ENCODE data around the gene ETV2.
"Not testable (repeated sequence)": the region's sequence is repeated elsewhere in the genome, so short reads cannot be mapped to it uniquely, and the experiment has no call there.

The ETV2 gene

GRCh38 chr19:35641515-35642151 lies at the start of gene ETV2:
TSS of gene ETV2 (plus strand) at chr19:35641745. CDS start at chr19:35642461, 716 bp downstream.
- no peak for DNase-seq

- DNase-seq = peak; percentile 48
Measured at GRCh38 chr19:35592226-35592625, 49.3 kb upstream of the ETV2 start.

GRCh38 chr19:35595026-35595425 lies 46.5 kb upstream of the ETV2 start:
- DNase-seq = not testable (repeated sequence)

DNA sequence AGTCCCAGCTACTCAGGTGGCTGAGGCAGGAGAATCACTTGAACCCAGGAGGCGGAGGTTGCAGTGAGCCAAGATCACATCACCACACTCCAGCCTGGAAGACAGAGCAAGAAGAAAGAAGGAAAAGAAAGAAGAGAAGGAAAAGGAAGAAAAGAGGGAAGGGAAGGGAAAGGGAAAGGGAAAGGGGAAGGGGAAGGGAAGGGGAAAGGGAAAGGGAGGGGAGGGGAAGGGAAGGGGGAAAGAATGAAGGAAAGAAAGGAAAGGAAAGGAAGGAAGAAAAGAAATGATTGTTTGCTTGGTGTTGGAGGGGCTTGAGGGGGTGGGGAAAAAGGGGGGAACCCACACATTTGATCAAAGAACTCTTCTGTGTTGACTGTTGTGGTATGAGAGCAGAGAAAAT lies 45.6 kb upstream of the ETV2 start:
- no peak for DNase-seq

DNA sequence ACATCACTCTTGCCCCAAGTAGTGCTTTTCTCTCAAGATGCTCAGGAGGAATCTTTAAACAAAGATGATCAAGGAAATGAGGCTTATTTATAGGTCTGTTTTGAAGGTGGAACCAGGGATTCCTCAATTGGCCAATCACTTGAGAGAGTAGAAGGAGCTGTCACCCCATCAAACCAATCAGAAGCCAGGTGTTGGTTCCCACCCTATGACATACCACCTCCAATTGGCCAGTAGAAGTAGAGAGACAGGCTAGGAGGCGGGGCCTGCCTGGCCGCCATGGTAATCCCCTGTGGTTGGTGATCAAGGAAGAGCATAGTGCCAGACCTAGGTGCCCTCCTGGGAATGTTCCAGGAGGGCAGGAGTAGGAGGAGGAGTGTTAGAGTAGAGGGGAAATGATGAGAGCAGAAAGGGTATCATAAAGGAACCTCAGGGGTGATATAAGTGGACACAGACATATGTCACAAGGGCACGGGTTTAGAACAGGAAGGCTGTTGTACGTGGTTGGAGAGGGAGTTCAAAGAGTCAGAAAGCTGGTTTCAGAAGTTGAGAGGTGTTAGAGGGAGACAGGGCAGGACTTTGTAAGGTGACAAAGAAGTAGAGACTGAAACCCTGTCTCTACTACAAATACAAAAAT lies 45.1 kb upstream of the ETV2 start:
- DNase-seq = no peak

- peak; percentile 25 for DNase-seq
Measured at GRCh38 chr19:35601971-35602370, 39.6 kb upstream of the ETV2 start.

- not testable (repeated sequence) for DNase-seq
Measured at GRCh38 chr19:35604436-35604835, 37.1 kb upstream of the ETV2 start.

DNA sequence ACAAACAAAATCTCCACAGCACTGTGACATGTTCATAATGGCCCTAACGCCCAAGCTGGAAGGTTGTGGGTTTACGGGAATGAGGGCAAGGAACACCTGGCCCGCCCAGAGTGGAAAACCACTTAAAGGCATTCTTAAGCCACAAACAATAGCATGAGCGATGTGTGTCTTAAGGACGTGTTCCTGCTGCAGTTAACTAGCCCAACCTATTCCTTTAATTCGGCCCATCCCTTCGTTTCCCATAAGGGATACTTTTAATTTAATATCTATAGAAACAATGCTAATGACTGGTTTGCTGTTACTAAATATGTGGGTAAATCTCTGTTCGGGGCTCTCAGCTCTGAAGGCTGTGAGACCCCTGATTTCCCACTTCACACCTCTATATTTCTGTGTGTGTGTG lies 34.4 kb upstream of the ETV2 start:
- DNase-seq = not testable (repeated sequence)

DNA sequence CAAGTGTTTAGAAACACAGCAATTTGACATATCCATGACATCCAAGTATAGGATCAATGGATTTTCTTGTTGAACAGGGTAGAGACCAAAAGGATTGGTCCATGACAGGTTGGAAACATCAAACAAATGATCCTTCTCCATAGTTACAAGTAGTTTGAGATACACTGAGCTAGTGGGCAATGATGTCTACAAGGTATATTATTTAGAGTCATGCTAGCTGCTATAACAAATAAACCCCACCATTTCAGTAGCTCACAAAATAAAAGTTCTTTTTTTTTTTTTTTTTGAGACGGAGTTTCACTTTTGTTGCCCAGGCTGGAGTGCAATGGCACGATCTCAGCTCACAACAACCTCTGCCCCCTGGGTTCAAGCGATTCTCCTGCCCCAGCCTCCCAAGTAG lies 33.9 kb upstream of the ETV2 start:
- DNase-seq = no peak

DNA sequence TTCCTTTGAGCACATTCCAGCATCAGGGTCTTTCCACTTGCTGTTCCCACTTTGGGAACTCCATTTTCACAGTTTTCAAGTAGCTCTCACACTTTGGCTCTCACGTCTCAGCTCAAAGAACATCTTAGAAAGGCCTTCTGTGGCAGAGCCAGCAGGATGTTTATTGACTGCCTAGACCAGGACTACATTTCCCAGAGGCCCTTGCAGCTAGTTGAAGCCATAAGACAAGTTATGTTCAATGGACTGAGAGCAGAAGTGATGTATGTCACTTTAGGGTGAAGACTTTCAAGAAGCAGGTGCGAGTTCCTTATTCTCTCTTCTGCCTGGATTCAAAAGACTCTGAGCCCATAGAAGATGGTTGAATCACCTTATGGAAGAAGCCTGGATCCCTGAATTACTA lies 33.3 kb upstream of the ETV2 start:
- no peak for DNase-seq

GRCh38 chr19:35609851-35610353 lies 31.6 kb upstream of the ETV2 start:
- DNase-seq = no peak

- no peak for DNase-seq
Measured at GRCh38 chr19:35612224-35612558, 29.4 kb upstream of the ETV2 start.

GRCh38 chr19:35612559-35613321 lies 28.8 kb upstream of the ETV2 start, which contains the start of gene HAUS5:
TSS of gene HAUS5 (plus strand) at chr19:35612735. CDS start at chr19:35612795, 60 bp downstream.
- DNase-seq = peak; percentile 98

DNA sequence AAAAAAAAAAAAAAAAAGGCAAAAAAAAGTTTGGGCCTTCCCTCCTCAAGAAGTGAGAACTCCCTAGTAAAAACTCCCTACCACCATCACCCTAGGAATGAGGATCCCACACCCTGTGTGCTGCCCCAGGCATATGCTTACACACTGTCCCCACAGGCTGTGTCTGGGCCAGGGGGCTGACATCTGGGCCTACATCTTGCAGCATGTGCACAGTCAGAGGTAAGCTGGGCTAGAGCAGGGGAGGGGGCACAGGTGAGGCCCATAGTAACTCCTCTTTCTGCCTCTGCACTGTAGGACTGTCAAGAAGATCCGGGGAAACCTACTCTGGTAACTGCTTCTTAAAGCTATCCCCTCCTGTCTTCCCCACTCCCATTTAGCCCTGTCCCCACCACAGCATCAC lies 28.0 kb upstream of the ETV2 start:
- DNase-seq = no peak

DNA sequence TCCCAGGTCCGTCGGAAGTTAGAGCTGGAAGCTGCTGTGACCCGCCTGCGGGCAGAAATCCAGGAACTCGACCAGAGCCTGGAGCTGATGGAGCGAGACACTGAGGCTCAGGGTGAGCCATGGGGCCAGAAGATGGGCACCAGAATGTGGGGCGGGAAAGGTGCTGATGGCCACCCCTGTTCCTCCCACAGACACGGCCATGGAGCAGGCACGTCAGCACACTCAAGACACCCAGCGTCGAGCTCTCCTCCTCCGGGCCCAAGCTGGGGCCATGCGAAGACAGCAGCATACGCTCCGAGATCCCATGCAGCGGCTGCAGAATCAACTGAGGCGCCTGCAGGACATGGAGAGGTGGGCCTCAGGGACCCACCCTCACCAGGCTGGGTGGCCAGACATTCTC lies 26.5 kb upstream of the ETV2 start:
- no peak for DNase-seq

DNA sequence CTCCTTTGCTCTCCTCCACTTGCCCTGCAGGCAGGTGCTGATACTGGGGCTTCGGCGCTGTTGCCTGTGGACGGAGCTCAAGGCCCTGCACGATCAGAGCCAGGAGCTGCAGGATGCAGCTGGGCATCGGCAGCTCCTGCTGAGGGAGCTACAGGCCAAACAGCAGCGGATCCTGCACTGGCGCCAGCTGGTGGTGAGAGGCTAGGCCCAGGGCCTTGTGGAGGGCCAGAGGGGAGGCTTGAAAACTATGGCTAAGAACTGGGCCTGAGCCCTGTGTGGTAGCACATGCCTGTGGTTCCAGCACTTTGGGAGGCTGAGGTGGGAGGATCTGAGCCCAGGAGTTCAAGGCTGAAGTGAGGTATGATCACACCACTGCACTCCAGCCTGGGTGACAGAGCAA lies 22.7 kb upstream of the ETV2 start:
- DNase-seq = no peak

- no peak for DNase-seq
Measured at GRCh38 chr19:35619290-35619923, 22.1 kb upstream of the ETV2 start.

- DNase-seq = no peak
Measured at GRCh38 chr19:35620001-35620400, 21.5 kb upstream of the ETV2 start.

DNA sequence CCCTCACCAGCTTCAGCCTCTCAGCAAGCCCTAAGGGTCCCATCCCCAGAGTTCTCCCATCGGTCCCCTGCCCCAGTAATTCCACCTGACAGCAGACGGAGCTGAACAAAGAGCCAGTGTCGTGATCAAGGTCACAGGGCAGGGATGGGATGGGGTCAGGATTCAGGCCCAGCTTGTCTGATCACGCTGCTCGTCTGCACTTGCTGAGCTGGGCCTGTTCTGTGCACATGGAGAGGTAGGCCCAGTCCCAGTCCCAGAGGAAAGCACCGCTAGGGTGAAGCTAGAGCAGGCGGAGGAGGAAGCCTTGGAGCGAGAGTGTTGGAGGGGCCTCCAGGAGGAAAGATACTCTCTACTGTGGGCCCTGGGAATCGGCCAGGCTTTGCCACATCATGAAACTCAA lies 19.8 kb upstream of the ETV2 start:
- DNase-seq = no peak

- no peak for DNase-seq
Measured at GRCh38 chr19:35622750-35623149, 18.8 kb upstream of the ETV2 start.

DNA sequence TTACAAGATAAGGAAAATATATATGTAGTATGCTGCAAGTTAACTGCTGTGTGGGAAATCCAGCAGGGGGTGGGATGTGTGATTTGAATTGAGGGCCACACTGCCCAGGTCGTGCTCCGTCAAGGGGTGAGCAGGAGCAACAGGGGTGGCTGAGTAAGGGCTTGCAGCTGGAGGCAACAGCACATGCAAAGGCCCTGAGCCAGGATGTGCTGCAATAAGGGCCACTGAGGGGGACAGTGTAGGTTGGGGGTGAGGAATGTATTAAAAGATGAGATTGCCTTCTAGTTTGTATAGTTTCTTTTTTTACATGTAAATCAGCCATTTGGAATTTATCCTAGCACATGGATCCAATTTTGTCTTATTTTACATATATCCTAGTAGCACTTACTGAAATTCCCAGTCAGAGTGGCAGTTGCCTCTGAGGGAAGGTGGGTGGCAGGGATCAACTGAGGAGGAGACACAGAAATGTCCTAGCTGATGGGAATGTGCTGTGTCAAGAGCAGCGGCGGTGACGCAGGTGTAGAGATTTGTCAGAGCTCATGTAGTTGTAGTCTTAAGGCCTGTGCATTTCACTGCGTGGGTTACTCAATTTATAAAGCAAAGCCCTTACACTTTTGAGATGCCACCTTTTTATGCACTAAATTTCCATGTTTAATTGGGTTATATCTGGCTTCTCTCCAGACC lies 18.1 kb upstream of the ETV2 start:
- no peak for DNase-seq

GRCh38 chr19:35628264-35628564 lies 13.3 kb upstream of the ETV2 start:
- DNase-seq = no peak

All from NCI-H345 (cell line).